IMR-90 (cell line): Measurements from ENCODE around the gene CTCF. TPM values are rescaled to one million over a fixed set of nuclear protein-coding genes. Genes with fewer than 3 reads are reported as not detected.

Experiments used
- ATAC-seq: fragments of 200-7000 bp; cut with Tn5 transposase; 2 replicates; pipeline ENCODE4 v1.9.1; 2020; ENCODE audit warnings: low read depth, mild to moderate bottlenecking, moderate library complexity
- BruUV-seq: library from RNA; stranded (reverse); fragments of 400-500 nt; replicated peaks from 2 replicates; lab custom pipeline; 2021; lab: Mats Ljungman, UMichigan
- CTCF ChIA-PET: fragments of 300-600 bp; formaldehyde crosslinking; extraction: SDS; loops from one replicate; lab custom pipeline; 2021; ENCODE audit warnings: antibody characterized with exemption; lab: Yijun Ruan, JAX
- POLR2A ChIA-PET: fragments of 300-600 bp; sonication (Branson Sonifier 250); formaldehyde crosslinking; loops from one replicate; lab custom pipeline; 2022; ENCODE audit warnings: antibody characterized with exemption; ENCODE audit not compliant: unreplicated experiment; lab: Charles Lee
- DNase-seq: peaks from one replicate; pipeline ENCODE4 v3.0.0; 2013
- H2AFZ ChIP-seq: replicated peaks from 2 replicates; pipeline ENCODE3; 2013; ENCODE audit warnings: low read length, mild to moderate bottlenecking; ENCODE audit not compliant: poor library complexity
- H2AK5ac ChIP-seq: 2 replicates; pipeline ENCODE4 v1.6.1; 2013; ENCODE audit warnings: low read depth, low read length, inconsistent platforms
- H2AK9ac ChIP-seq: replicated peaks from 2 replicates; pipeline ENCODE3; 2013; ENCODE audit warnings: mild to moderate bottlenecking, low read depth, low read length, moderate library complexity; ENCODE audit not compliant: poor library complexity
- H2BK120ac ChIP-seq: 2 replicates; pipeline ENCODE4 v1.6.1; 2013; ENCODE audit warnings: low read depth, low read length, inconsistent platforms
- H2BK15ac ChIP-seq: 3 replicates; pipeline ENCODE4 v1.6.1; 2013; ENCODE audit warnings: low read depth, low read length, inconsistent platforms
- H2BK20ac ChIP-seq: 2 replicates; pipeline ENCODE4 v1.6.1; 2013; ENCODE audit warnings: low read depth, mild to moderate bottlenecking, inconsistent platforms, low read length, moderate library complexity
- H2BK5ac ChIP-seq: 2 replicates; pipeline ENCODE4 v1.6.1; 2013; ENCODE audit warnings: mild to moderate bottlenecking, low read depth, low read length, inconsistent platforms; ENCODE audit not compliant: poor library complexity, severe bottlenecking
- H3K14ac ChIP-seq: replicated peaks from 2 replicates; pipeline ENCODE4 v1.6.1; 2013; ENCODE audit warnings: low read depth, low read length, inconsistent platforms
- H3K18ac ChIP-seq: 2 replicates; pipeline ENCODE4 v1.6.1; 2013; ENCODE audit warnings: low read depth, low read length, control low read depth
- H3K23ac ChIP-seq: 2 replicates; pipeline ENCODE4 v1.6.1; 2013; ENCODE audit warnings: low read depth, low read length, inconsistent platforms
- H3K27ac ChIP-seq: 2 replicates; pipeline ENCODE4 v1.5.1; 2013; ENCODE audit warnings: mild to moderate bottlenecking, control low read depth, low read length; ENCODE audit not compliant: insufficient read depth
- H3K27me3 ChIP-seq: 2 replicates; pipeline ENCODE4 v1.6.1; 2013; ENCODE audit warnings: low read length; ENCODE audit not compliant: control insufficient read depth, insufficient read depth
- H3K36me3 ChIP-seq: 2 replicates; pipeline ENCODE4 v1.6.1; 2013; ENCODE audit warnings: low read length, mixed read lengths; ENCODE audit not compliant: control insufficient read depth, insufficient read depth
- H3K4ac ChIP-seq: 2 replicates; pipeline ENCODE4 v1.6.1; 2013; ENCODE audit warnings: low read depth, low read length, inconsistent platforms
- H3K4me1 ChIP-seq: 2 replicates; pipeline ENCODE4 v1.6.1; 2013; ENCODE audit warnings: low read length, mixed read lengths; ENCODE audit not compliant: control insufficient read depth, insufficient read depth
- H3K4me2 ChIP-seq: 2 replicates; pipeline ENCODE4 v1.6.1; 2013; ENCODE audit warnings: low read depth, mild to moderate bottlenecking, control low read depth, low read length, moderate library complexity
- H3K4me3 ChIP-seq: 2 replicates; pipeline ENCODE4 v1.5.1; 2013; ENCODE audit warnings: low read depth, mild to moderate bottlenecking, control low read depth, low read length, moderate library complexity; ENCODE audit not compliant: insufficient read depth
- H3K56ac ChIP-seq: 2 replicates; pipeline ENCODE4 v1.6.1; 2013; ENCODE audit warnings: low read length, inconsistent platforms; ENCODE audit not compliant: insufficient read depth; ENCODE audit errors: extremely low read depth
- H3K79me1 ChIP-seq, 2 experiments: 2 replicates each; pipeline ENCODE4 v1.6.1; 2013; ENCODE audit warnings: low read length in 2 of 2, inconsistent platforms in 1 of 2, low read depth in 1 of 2
- H3K9ac ChIP-seq: 2 replicates; pipeline ENCODE4 v1.6.1; 2013; ENCODE audit warnings: low read depth, low read length, control low read depth
- H3K9me1 ChIP-seq: 2 replicates; pipeline ENCODE4 v1.6.1; 2013; ENCODE audit warnings: low read length, inconsistent platforms; ENCODE audit not compliant: insufficient read depth
- H3K9me3 ChIP-seq: 2 replicates; pipeline ENCODE4 v1.6.1; 2013; ENCODE audit warnings: low read length; ENCODE audit not compliant: control insufficient read depth, insufficient read depth
- H4K20me1 ChIP-seq: 2 replicates; pipeline ENCODE4 v1.6.1; 2013; ENCODE audit warnings: low read length, inconsistent platforms; ENCODE audit not compliant: insufficient read depth
- H4K5ac ChIP-seq: 2 replicates; pipeline ENCODE4 v1.6.1; 2013; ENCODE audit warnings: mild to moderate bottlenecking, low read depth, low read length, control low read depth
- H4K8ac ChIP-seq, 2 experiments: 2 replicates each; pipeline ENCODE4 v1.6.1; 2013; ENCODE audit warnings: low read depth in 2 of 2, low read length in 2 of 2, control low read depth in 1 of 2, inconsistent platforms in 1 of 2
- H4K91ac ChIP-seq: 2 replicates; pipeline ENCODE4 v1.6.1; 2013; ENCODE audit warnings: low read depth, low read length, inconsistent platforms; ENCODE audit not compliant: insufficient read depth
- BHLHE40 ChIP-seq: fragments of 150-350 bp; IDR thresholded peaks from 2 replicates; pipeline ENCODE4 v1.6.1; 2016; ENCODE audit warnings: mild to moderate bottlenecking, low read depth, low read length
- CEBPB ChIP-seq: IDR thresholded peaks from 2 replicates; pipeline ENCODE4 v1.6.1; 2012; ENCODE audit warnings: low read depth, low read length, improper control_type of control experiment
- CHD1 ChIP-seq: IDR thresholded peaks from 2 replicates; pipeline ENCODE4 v1.6.1; 2012; ENCODE audit warnings: low read depth, low read length, improper control_type of control experiment
- CTCF ChIP-seq: conservative IDR thresholded peaks from 2 replicates; pipeline ENCODE4 v1.5.1; 2012; ENCODE audit warnings: mild to moderate bottlenecking, low read depth, low read length, improper control_type of control experiment
- ELK1 ChIP-seq: fragments of 150-350 bp; IDR thresholded peaks from 2 replicates; pipeline ENCODE4 v1.6.1; 2016; ENCODE audit warnings: low read depth, mild to moderate bottlenecking, low read length, moderate library complexity, borderline replicate concordance
- FOS ChIP-seq: fragments of 150-350 bp; IDR thresholded peaks from 2 replicates; pipeline ENCODE4 v1.6.1; 2016; ENCODE audit warnings: low read depth, low read length
- MAFK ChIP-seq: IDR thresholded peaks from 2 replicates; pipeline ENCODE4 v1.6.1; 2012; ENCODE audit warnings: low read depth, low read length, improper control_type of control experiment
- MAZ ChIP-seq: IDR thresholded peaks from 2 replicates; pipeline ENCODE4 v1.6.1; 2012; ENCODE audit warnings: low read depth, mild to moderate bottlenecking, low read length, improper control_type of control experiment, moderate library complexity, borderline replicate concordance
- MXI1 ChIP-seq: IDR thresholded peaks from 2 replicates; pipeline ENCODE4 v1.6.1; 2012; ENCODE audit warnings: low read depth, mild to moderate bottlenecking, low read length, moderate library complexity, borderline replicate concordance
- NFE2L2 ChIP-seq: fragments of 150-350 bp; IDR thresholded peaks from 2 replicates; pipeline ENCODE4 v1.6.1; 2016; ENCODE audit warnings: low read depth, mild to moderate bottlenecking, low read length
- POLR2A ChIP-seq: IDR thresholded peaks from 2 replicates; pipeline ENCODE4 v1.6.1; 2012; ENCODE audit warnings: mild to moderate bottlenecking, low read depth, low read length
- RAD21 ChIP-seq: IDR thresholded peaks from 2 replicates; pipeline ENCODE4 v1.6.1; 2012; ENCODE audit warnings: low read length, improper control_type of control experiment
- RCOR1 ChIP-seq: IDR thresholded peaks from 2 replicates; pipeline ENCODE4 v1.6.1; 2012; ENCODE audit warnings: mild to moderate bottlenecking, low read length, improper control_type of control experiment; ENCODE audit not compliant: insufficient replicate concordance
- RFX5 ChIP-seq: IDR thresholded peaks from 2 replicates; pipeline ENCODE4 v1.8.0; 2012; ENCODE audit warnings: low read depth, mild to moderate bottlenecking, low read length, moderate library complexity
- SMC3 ChIP-seq: fragments of 150-350 bp; IDR thresholded peaks from 2 replicates; pipeline ENCODE4 v1.6.1; 2016; ENCODE audit warnings: low read depth, mild to moderate bottlenecking, antibody characterized with exemption, low read length, moderate library complexity
- USF2 ChIP-seq: fragments of 150-350 bp; IDR thresholded peaks from 2 replicates; pipeline ENCODE4 v1.6.1; 2017; ENCODE audit warnings: mild to moderate bottlenecking, antibody characterized with exemption, low read length, low read depth
- WGBS, 2 experiments: methylation state at CpG; one replicate each; pipeline versions ENCODE4 v1.1.5 to v1.1.7; 2013; ENCODE audit warnings: missing lambda C conversion rate in 2 of 2; ENCODE audit not compliant: insufficient read length in 1 of 2; ENCODE audit errors: extremely low coverage in 2 of 2; 5-methylcytosine and 5-hydroxymethylcytosine counted together
- dilution Hi-C: fragments of 300-500 bp; cut with HindIII; formaldehyde crosslinking; loops from one replicate; pipeline ENCODE4 v1.14.3; 2018; ENCODE audit warnings: low sequenced_read_pairs; ENCODE audit not compliant: unreplicated experiment
- in situ Hi-C: fragments of 300-500 bp; cut with MboI; formaldehyde crosslinking; loops from 3 replicates; pipeline ENCODE4 v1.14.3; 2019; ENCODE audit warnings: low sequenced_read_pairs, inconsistent platforms, mixed read lengths
- intact Hi-C: fragments of 100-400 bp; cut with micrococcal nuclease; formaldehyde crosslinking; loops from 2 replicates; pipeline ENCODE4 v1.10.0; 2022
- polyA plus RNA-seq, 3 experiments: library from polyadenylated mRNA; depleted of rRNA; stranded (reverse); fragments of >200 nt; gene quantifications; 2 replicates each; pipeline ENCODE4 v1.2.3, GENCODE V29; 2012; ENCODE audit warnings: low replicate concordance in 1 of 3
- total RNA-seq: library from RNA; depleted of rRNA; stranded (reverse); fragments of >200 nt; gene quantifications from 2 replicates; pipeline ENCODE4 v1.2.3, GENCODE V29; 2012

The CTCF gene
- total and polyA plus RNA-seq, 2 of the 4 experiments (the other 2 are of a cell fraction) = 16.1 to 22.8 TPM

GRCh38 chr16:67677712-67678111 lies 115.4 kb downstream of the CTCF start:
- TF ChIP-seq NFE2L2 (no peak), RFX5 (no peak), RCOR1 (no peak), SMC3 (no peak), BHLHE40 (no peak), CTCF (no peak), MAFK (no peak), RAD21 (no peak), MXI1 (no peak), CEBPB (no peak), FOS (no peak), MAZ (no peak), USF2 (no peak), ELK1 (no peak), CHD1 (no peak), POLR2A (no peak)
- dilution Hi-C loops = no loop called here
- ATAC-seq (no peak), DNase-seq (no peak)
- H3K9ac ChIP-seq = no peak overlapping the region
- no peaks in the 10 kb centered on the region for H3K9me3 ChIP-seq
- H2BK15ac ChIP-seq = no peak overlapping the region
- no peak overlapping the region for H4K8ac ChIP-seq
- no peak overlapping the region for H4K91ac ChIP-seq
- H2AFZ ChIP-seq = no peak overlapping the region
- H3K18ac ChIP-seq = no peak overlapping the region
- H3K79me1 ChIP-seq = peaks cover 0 to 17% of the 10 kb centered on the region in 2 experiments; a peak in 2 of 4 replicates
- no peak overlapping the region for H2AK9ac ChIP-seq
- H2BK20ac ChIP-seq = no peak overlapping the region
- no peak overlapping the region for H2BK120ac ChIP-seq
- no CpG with 5 or more reads among the region's 1 CpG for WGBS, 2 experiments
- 0 out of 2 replicates have a peak, but pooled peaks cover 3% of the 10 kb centered on the region for H3K9me1 ChIP-seq
- H3K56ac ChIP-seq = no peak overlapping the region
- intact Hi-C loops = loop anchor here (10.0 kb wide), 1 partner anchor 357 kb away; no protein-coding TSS in a partner anchor
- no peak overlapping the region for H3K27ac ChIP-seq
- POLR2A ChIA-PET = no interaction called here
- no peak overlapping the region for H3K4ac ChIP-seq
- H4K20me1 ChIP-seq = no peaks in the 10 kb centered on the region
- in situ Hi-C loops = no loop called here
- peaks cover 13% of the 10 kb centered on the region for H3K36me3 ChIP-seq
- H3K4me1 ChIP-seq = no peaks in the 10 kb centered on the region
- BruUV-seq = no TSS peak
- no peak overlapping the region for H4K5ac ChIP-seq
- H3K14ac ChIP-seq = no peak overlapping the region
- no peaks in the 10 kb centered on the region for H3K27me3 ChIP-seq
- no peak overlapping the region for H3K4me2 ChIP-seq
- no peak overlapping the region for H3K23ac ChIP-seq
- CTCF ChIA-PET = no interaction called here
- no peak overlapping the region for H3K4me3 ChIP-seq
- H2BK5ac ChIP-seq = no peak overlapping the region
- no peak overlapping the region for H2AK5ac ChIP-seq
